Skin of body (tissue), 2 donors: Measurements from ENCODE around the gene TSHZ3. TPM values are rescaled to one million over a fixed set of nuclear protein-coding genes. Genes with fewer than 3 reads are reported as not detected.
A peak's percentile ranks its signal among the peaks of the same experiment; 100 is the strongest.

Experiments
- DNase-seq: peaks from one replicate; lab custom pipeline; 2025; lab: John Stamatoyannopoulos, UW
- total RNA-seq: library from RNA; depleted of rRNA; stranded (reverse); fragments of >200 nt; gene quantifications from one replicate; pipeline ENCODE4 v1.2.3, GENCODE V29; 2014

Gene TSHZ3
- total RNA-seq, 1 donor from 2014 or later = 4.8 TPM

- DNase-seq = no peak
Measured at GRCh38 chr19:31290931-31291590, 58.2 kb downstream of the TSHZ3 start.

- no peak for DNase-seq
Measured at GRCh38 chr19:31289976-31290375, 59.3 kb downstream of the TSHZ3 start.

GRCh38 chr19:31289381-31289880, 59.8 kb downstream of the TSHZ3 start:
- DNase-seq = no peak

GRCh38 chr19:31286491-31286890, 62.7 kb downstream of the TSHZ3 start:
- DNase-seq = no peak

- peak; percentile 11 for DNase-seq
Measured at GRCh38 chr19:31285744-31286143, 63.5 kb downstream of the TSHZ3 start.

GRCh38 chr19:31284621-31285020, 64.6 kb downstream of the TSHZ3 start:
- no peak for DNase-seq

GRCh38 chr19:31283701-31284100, 65.5 kb downstream of the TSHZ3 start:
- DNase-seq = no peak

GRCh38 chr19:31282346-31282745, 66.9 kb downstream of the TSHZ3 start:
- DNase-seq = no peak

GRCh38 chr19:31280287-31281006, 68.8 kb downstream of the TSHZ3 start:
- DNase-seq = no peak

- DNase-seq = no peak
Measured at GRCh38 chr19:31279436-31279765, 69.8 kb downstream of the TSHZ3 start.

- no peak for DNase-seq
Measured at GRCh38 chr19:31278555-31279435, 70.4 kb downstream of the TSHZ3 start.

- DNase-seq = no peak
Measured at GRCh38 chr19:31277516-31277915, 71.7 kb downstream of the TSHZ3 start.

- DNase-seq = no peak
Measured at GRCh38 chr19:31276831-31277230, 72.4 kb downstream of the TSHZ3 start.

GRCh38 chr19:31275068-31275334, 74.2 kb downstream of the TSHZ3 start:
- no peak for DNase-seq

GRCh38 chr19:31274251-31275067, 74.8 kb downstream of the TSHZ3 start:
- no peak for DNase-seq

- DNase-seq = no peak
Measured at GRCh38 chr19:31272583-31273106, 76.6 kb downstream of the TSHZ3 start.

GRCh38 chr19:31271306-31271911, 77.8 kb downstream of the TSHZ3 start:
- no peak for DNase-seq

GRCh38 chr19:31270897-31271296, 78.3 kb downstream of the TSHZ3 start:
- DNase-seq = no peak

GRCh38 chr19:31269425-31270127, 79.7 kb downstream of the TSHZ3 start:
- no peak for DNase-seq

- DNase-seq = no peak
Measured at GRCh38 chr19:31268751-31269383, 80.4 kb downstream of the TSHZ3 start.
